IPS-18a (cell line): Measurements from ENCODE around the gene PAIP2.
"Not testable (repeated sequence)": the region's sequence is repeated elsewhere in the genome, so short reads cannot be mapped to it uniquely, and the experiment has no call there.

Experiments used
- H3K27ac ChIP-seq: one replicate; pipeline ENCODE4 v1.5.1; 2013; ENCODE audit warnings: low read length
- H3K27me3 ChIP-seq: one replicate; pipeline ENCODE4 v1.6.1; 2013; ENCODE audit warnings: mild to moderate bottlenecking, low read length; ENCODE audit not compliant: control insufficient read depth, insufficient read depth
- H3K36me3 ChIP-seq: one replicate; pipeline ENCODE4 v1.6.1; 2013; ENCODE audit warnings: low read depth, low read length; ENCODE audit not compliant: control insufficient read depth
- H3K4me1 ChIP-seq: one replicate; pipeline ENCODE4 v1.6.1; 2013; ENCODE audit warnings: low read depth, low read length; ENCODE audit not compliant: control insufficient read depth
- H3K4me3 ChIP-seq: one replicate; pipeline ENCODE4 v1.5.1; 2013; ENCODE audit warnings: low read length
- H3K9ac ChIP-seq: one replicate; pipeline ENCODE4 v1.6.1; 2013; ENCODE audit warnings: mild to moderate bottlenecking, low read length, moderate library complexity
- H3K9me3 ChIP-seq: one replicate; pipeline ENCODE4 v1.6.1; 2013; ENCODE audit warnings: low read depth, low read length; ENCODE audit not compliant: control insufficient read depth

Gene PAIP2

DNA sequence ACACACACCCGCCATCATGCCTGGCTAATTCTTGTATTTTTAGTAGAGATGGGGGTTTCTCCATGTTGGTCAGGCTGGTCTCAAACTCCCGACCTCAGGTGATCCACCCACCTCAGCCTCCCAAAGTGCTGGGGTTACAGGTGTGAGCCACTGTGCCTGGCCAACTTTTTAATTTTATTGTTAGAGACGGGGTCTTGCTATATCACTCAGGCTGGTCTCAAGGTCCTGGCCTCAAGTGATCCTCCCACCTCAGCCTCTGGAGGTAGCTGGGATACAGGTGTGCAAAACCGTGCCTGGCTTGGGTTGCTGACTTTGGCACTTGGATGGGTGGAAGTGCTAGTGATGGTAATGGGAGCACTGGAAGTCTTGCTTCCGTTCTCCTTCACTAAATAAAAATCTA, 67.5 kb downstream of the PAIP2 start:
- H3K27ac ChIP-seq, H3K9me3 ChIP-seq, H3K9ac ChIP-seq, H3K4me1 ChIP-seq, H3K27me3 ChIP-seq, H3K4me3 ChIP-seq, H3K36me3 ChIP-seq: not testable (repeated sequence)

DNA sequence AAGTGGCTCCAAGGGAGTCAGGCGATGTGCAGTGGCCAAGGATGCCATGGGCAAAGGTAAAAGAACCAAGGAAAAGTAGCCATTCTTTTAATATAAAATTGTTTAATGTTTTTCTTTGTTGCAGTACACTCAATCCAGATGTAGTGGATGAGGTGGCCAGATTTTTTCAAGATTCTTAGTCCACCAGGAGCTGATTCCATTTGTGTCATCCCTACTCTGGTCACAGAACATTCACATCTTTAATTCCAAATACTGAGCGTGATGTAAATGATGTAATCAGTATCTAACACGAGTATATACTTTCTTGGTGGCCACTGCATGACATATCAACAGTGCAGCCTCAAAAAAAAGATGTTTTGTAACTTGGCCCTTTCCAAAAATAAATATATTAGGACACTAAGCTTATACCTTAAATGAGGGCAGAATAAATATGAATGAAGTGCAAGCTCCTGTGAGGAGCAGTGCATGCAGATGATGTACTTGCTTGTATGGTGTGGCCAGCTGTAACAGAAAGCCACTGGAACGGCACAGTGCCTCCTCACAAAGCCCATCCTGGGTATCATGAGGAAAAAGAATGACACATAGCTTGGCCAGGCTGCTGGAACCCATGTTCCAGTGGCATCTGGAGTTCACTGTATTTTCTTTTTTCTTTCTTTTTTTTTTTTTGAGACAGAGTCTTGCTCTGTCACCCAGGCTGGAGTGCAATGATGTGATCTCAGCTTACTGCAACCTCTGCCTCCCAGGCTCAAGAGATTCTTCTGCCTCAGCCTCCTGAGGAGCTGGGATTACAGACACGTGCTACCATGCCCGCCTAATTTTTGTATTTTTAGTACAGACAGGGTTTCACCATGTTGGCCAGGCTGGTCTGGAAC, 68.7 kb downstream of the PAIP2 start:
- Histone ChIP-seq H3K27ac (no peak overlapping the region), H3K9ac (no peak overlapping the region), H3K4me1 (no peaks in the 10 kb centered on the region), H3K9me3 (no peaks in the 10 kb centered on the region), H3K4me3 (no peak overlapping the region), H3K27me3 (no peaks in the 10 kb centered on the region), H3K36me3 (peaks cover 8% of the 10 kb centered on the region)

DNA sequence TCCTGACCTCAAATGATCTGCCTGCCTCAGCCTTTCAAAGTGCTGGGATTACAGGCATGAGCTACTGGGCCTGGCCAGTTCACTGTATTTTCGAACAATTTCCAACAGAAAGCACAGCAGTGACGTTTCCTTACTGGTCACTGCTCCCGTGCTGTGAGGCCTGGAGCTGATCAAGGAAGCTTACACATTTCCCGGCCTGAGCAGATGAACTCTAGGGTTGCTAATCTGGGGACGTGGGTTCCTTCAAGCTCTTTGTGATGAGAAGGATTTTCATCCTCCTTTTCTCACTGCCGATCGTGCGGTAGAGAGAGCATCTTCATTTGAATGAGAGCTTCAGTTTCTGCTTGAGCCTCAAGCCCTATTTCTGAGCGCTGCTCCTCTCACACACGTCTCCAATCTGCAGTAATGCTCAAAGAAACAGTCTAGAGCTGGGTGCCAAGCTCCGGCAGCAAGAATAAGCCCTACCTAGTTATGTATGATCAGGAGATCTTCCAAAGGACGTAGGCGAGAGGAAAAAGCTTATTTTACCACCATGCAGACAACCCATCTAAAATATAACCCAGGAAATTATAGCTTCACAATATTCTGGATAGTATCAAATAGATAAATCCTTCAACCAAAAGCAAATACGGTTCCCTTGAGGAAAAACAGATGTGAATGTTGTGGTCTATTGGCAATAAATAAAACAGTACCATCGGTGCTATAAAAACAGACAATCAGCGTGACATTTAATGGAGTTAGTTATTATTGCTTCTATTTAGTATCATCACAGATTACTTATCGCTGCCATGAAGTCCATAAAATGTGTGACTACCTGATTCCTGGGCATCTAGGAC, 69.6 kb downstream of the PAIP2 start:
- Histone ChIP-seq H3K27ac (no peak overlapping the region), H3K4me1 (no peaks in the 10 kb centered on the region), H3K27me3 (no peaks in the 10 kb centered on the region), H3K9ac (no peak overlapping the region), H3K36me3 (peaks cover 8% of the 10 kb centered on the region), H3K4me3 (no peak overlapping the region), H3K9me3 (no peaks in the 10 kb centered on the region)

DNA sequence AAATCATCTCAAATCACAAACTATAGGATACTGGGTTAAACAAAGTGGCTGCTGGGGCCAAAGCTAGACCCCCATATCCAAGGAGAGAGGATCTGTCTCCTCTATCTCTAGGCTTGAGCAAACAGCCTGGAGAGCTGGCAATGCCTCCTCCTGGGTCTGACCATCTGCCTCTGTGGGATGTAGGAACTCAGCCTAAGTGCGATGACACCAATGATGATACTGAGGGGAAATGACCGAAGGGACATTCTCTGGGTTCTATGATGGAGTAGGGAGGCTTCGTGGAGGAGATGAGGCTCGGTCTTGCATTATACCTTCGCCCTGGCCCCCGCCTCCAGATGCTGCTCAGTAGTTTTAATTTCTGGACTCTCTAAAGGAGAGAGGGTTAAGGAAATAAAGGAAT, 71.5 kb downstream of the PAIP2 start:
- H3K4me3 ChIP-seq, result no peak overlapping the region
- H3K4me1 ChIP-seq, result no peaks in the 10 kb centered on the region
- H3K27ac ChIP-seq, result no peak overlapping the region
- no peaks in the 10 kb centered on the region for H3K9me3 ChIP-seq
- H3K36me3 ChIP-seq, result peaks cover 11% of the 10 kb centered on the region
- H3K27me3 ChIP-seq, result no peaks in the 10 kb centered on the region
- H3K9ac ChIP-seq, result no peak overlapping the region

DNA sequence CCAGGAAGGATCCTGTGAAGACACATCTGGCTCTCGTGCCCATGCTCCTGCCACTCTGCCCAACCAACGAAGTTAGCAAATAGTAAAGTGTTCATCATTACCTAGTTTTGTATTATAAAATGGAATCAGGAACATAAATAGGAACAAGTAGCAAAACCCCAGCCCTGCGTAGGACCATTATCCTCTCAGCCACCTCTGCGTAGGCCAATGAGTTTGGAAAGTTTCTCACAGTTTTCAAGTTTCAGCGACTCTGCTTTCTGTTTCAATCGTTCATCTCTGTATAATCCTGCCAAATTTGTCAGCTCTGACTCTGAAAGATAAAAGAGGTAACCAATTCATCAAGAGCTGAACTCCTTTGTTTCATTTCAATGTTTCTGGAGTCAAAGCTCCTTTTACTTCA, 72.3 kb downstream of the PAIP2 start:
- Histone ChIP-seq H3K9me3 (no peaks in the 10 kb centered on the region), H3K36me3 (peaks cover 17% of the 10 kb centered on the region), H3K27me3 (no peaks in the 10 kb centered on the region), H3K9ac (no peak overlapping the region), H3K4me3 (no peak overlapping the region), H3K27ac (no peak overlapping the region), H3K4me1 (no peaks in the 10 kb centered on the region)

DNA sequence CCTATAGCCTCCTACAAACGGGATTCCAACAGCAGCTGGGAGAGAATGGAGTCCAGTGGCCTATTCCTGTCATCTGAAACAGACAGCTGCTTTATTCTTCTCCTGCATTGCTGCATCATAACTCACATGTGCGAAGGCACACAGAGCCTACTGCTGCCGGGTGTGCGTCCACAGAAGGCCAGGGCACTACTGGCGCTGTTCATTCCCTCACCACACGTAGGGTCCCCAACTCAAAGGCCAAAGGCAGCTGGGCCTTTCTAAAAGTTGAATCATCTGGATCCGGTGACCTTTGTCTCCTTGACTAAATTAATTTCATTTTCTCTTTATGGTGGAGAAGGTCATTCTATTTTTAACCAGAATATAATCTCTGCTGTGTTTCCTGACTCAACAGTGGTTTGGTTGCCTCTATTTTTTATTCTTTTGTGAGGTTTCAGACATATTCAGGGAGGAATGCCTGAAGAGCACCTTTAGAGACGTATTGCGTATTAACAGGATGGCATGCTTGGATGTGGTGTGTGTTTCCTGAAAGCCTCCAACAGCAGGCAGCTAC, 73.0 kb downstream of the PAIP2 start:
- Histone ChIP-seq H3K9me3 (no peaks in the 10 kb centered on the region), H3K27me3 (no peaks in the 10 kb centered on the region), H3K4me3 (no peak overlapping the region), H3K36me3 (peaks cover 21% of the 10 kb centered on the region), H3K9ac (no peak overlapping the region), H3K4me1 (peaks cover 4% of the 10 kb centered on the region), H3K27ac (no peak overlapping the region)

DNA sequence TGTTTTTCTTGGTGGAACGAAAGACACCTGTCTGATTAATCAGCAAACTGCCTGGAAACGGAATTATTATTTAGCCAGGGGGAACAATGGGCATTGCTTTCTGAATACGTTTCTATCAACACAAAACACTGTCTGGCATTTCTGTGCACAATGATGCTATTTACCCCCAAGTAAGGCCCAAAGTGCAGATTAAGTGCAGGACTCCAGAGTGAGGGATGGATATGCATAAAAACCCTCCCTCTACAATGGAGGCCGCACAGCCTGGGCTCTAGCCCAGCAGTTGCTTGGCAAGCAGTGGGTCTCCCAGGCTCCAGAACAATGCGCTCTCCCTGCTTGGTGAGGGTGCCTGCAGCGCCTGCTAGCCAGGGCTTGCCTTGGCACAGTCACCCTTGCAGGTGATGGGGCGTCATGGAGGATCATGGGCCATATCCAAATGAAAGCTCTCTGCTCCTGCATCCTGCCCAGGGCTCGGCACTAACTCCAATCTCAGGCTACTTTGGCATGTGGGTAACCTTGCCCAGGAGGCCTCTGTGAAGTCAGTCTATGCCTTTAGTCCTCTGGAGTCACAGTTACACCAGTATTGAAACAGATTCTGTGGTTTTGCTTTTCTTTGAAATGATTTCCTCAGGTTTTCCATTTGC, 73.7 kb downstream of the PAIP2 start:
- Histone ChIP-seq H3K4me3 (no peak overlapping the region), H3K9ac (no peak overlapping the region), H3K9me3 (no peaks in the 10 kb centered on the region), H3K27me3 (no peaks in the 10 kb centered on the region), H3K36me3 (peaks cover 21% of the 10 kb centered on the region), H3K4me1 (peaks cover 9% of the 10 kb centered on the region), H3K27ac (no peak overlapping the region)

DNA sequence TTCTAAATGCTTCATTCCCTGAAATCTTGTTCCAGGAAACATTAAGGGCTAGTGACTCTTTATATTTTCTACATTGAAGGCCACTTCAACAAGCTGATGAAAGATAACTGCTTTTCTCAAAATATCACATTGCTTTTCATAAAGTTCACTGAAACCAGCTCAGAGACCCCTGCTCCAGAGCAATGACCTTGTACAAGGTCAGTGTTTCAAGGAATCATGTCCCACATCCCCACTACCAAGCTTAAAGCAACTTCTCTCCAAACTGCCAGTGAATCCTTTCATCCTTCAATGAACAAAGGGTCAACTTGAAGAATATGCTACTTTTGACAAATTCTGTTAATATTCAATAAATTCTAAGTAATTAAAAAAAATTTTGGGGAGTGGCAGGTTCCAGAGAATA, 74.2 kb downstream of the PAIP2 start:
- H3K4me3 ChIP-seq, result no peak overlapping the region
- H3K27ac ChIP-seq, result no peak overlapping the region
- H3K4me1 ChIP-seq, result peaks cover 9% of the 10 kb centered on the region
- H3K9me3 ChIP-seq, result no peaks in the 10 kb centered on the region
- no peak overlapping the region for H3K9ac ChIP-seq
- H3K36me3 ChIP-seq, result peaks cover 21% of the 10 kb centered on the region
- no peaks in the 10 kb centered on the region for H3K27me3 ChIP-seq

DNA sequence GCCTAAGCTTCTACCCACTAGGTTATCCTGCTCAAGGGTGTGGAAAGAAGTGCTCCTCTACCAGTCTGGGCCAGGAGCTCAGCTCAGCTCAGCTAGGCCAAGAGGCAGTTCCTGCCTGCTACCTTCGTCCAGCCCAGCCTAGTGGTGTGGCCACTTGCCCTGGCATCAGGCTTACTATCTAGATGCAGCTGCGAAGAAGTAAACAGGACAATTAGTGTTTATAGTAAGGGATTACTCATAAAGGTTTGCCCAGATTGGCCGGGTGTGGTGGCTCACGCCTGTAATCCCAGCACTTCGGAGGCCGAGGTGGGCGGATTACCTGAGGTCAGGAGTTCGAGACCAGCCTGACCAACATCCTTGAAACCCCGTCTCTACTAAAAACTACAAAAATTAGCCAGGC, 75.0 kb downstream of the PAIP2 start:
- Histone ChIP-seq H3K9ac (no peak overlapping the region), H3K27ac (no peak overlapping the region), H3K9me3 (no peaks in the 10 kb centered on the region), H3K4me1 (peaks cover 9% of the 10 kb centered on the region), H3K4me3 (no peak overlapping the region), H3K36me3 (peaks cover 20% of the 10 kb centered on the region), H3K27me3 (no peaks in the 10 kb centered on the region)

DNA sequence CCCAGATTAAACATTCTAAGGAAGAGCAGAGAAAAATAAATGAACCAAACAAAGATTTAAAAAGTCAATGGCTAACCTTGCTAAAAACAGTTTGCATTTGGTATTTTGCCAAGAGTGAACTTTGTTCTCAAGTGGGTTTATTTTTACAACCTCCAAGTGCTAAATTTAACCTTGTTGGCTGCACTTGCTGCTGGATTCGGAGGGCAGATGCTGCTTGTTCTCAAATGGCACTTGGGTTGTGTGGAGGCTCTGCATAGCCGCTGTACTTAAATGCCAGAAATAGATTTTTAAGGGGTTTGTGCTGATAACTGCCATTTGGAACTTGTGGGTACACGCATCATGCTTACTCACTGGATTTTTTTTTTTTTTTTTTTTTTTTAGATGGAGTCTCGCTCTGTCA, 75.6 kb downstream of the PAIP2 start:
- Histone ChIP-seq H3K27me3 (no peaks in the 10 kb centered on the region), H3K27ac (no peak overlapping the region), H3K9me3 (no peaks in the 10 kb centered on the region), H3K4me3 (no peak overlapping the region), H3K4me1 (peaks cover 9% of the 10 kb centered on the region), H3K9ac (no peak overlapping the region), H3K36me3 (peaks cover 20% of the 10 kb centered on the region)

DNA sequence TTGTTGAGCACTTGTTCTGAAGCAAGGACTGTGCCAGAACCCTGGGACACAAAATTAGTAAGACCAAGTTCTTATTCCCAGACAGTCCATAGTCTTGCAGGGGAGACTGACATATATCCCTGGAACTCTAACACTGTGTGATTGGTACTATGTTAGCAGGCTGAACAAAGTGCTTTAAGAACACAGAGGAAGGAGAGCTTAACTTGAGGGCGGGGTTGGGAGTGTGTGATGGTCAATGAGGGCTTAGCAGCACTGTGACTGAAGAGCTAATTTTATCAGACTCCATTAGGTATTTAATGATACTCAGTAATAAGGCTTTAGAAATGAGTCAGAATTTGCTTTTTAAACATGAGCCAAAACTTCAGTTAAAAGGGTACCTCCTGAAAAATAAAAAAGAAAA, 77.1 kb downstream of the PAIP2 start:
- Histone ChIP-seq H3K4me3 (no peak overlapping the region), H3K27me3 (no peaks in the 10 kb centered on the region), H3K9me3 (no peaks in the 10 kb centered on the region), H3K27ac (no peak overlapping the region), H3K9ac (no peak overlapping the region), H3K36me3 (peaks cover 24% of the 10 kb centered on the region), H3K4me1 (peaks cover 9% of the 10 kb centered on the region)
